Fibroblast of pulmonary artery (primary cell): ENCODE data around the gene SLC27A5.
A peak's percentile ranks its signal among the peaks of the same experiment; 100 is the strongest.

Experiments used
- DNase-seq: peaks from one replicate; pipeline ENCODE4 v3.0.0-alpha.2; 2010; ENCODE audit warnings: low read depth
- H3K4me3 ChIP-seq: replicated peaks from 2 replicates; pipeline ENCODE4 v1.5.1; 2011; ENCODE audit warnings: low read depth, mild to moderate bottlenecking, control low read depth, low read length, moderate library complexity
- CTCF ChIP-seq: IDR thresholded peaks from 2 replicates; pipeline ENCODE4 v1.5.1; 2011; ENCODE audit warnings: mild to moderate bottlenecking, control low read depth, low read length, inconsistent platforms; ENCODE audit errors: missing control alignments

Gene SLC27A5

GRCh38 chr19:58477130-58477529 is 34.7 kb downstream of the SLC27A5 start:
- DNase-seq: no peak
- H3K4me3 ChIP-seq: peak overlapping the region; percentile 70
- no peak for TF ChIP-seq CTCF

- no peak for TF ChIP-seq CTCF
- peak; percentile 23 for DNase-seq
- H3K4me3 ChIP-seq: peak overlapping the region; percentile 70
These were observed 35.2 kb downstream of the SLC27A5 start for GRCh38 chr19:58476498-58477015.

DNA sequence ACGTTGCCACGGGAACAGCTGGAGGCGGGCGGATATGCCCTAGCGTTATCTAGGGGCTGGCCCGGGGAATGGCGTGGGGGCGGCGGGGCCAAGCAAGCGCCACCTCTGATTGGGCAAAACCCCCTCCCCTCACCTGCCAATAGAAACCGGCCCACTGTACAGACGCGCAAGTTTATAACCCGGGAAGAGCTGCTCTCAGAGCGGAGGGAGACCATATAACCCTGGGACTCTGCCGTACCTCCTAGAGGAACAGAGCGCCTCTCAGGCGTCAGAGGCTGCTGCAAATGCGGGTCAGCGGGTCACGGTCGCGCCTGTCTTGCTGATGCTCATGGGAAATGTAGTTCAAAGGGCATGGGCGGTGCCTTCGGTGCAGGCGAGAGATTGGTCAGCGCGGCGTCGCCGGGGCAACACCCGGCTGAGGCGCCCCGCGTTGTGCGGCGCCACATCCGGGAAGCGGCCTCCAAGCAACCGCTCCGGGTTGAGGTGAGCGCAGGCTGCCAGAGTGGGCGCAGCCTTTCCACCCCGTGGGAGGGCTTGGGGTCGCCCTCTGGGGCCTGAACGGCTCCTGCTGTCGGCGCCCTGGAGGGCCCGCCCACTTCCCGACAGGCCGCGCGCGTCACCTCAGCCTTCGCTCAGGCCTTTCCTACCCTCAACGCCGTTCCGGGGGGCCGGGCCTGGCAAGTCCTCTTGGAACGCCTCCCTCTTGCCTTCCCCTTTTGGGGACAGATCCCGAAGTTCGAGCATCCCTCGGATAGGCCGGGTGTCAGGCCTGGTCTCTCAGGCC is 35.9 kb downstream of the SLC27A5 start, which contains the start of gene ZNF446:
Gene ZNF446 (plus strand): TSS at position 639 of the 784 bp plus-strand sequence. CDS start 867 bp downstream, outside the sequence.
- peak; percentile 98 for DNase-seq
- no peak for TF ChIP-seq CTCF
- H3K4me3 ChIP-seq: peak within 1 kb of the TSS; percentile 70

DNA sequence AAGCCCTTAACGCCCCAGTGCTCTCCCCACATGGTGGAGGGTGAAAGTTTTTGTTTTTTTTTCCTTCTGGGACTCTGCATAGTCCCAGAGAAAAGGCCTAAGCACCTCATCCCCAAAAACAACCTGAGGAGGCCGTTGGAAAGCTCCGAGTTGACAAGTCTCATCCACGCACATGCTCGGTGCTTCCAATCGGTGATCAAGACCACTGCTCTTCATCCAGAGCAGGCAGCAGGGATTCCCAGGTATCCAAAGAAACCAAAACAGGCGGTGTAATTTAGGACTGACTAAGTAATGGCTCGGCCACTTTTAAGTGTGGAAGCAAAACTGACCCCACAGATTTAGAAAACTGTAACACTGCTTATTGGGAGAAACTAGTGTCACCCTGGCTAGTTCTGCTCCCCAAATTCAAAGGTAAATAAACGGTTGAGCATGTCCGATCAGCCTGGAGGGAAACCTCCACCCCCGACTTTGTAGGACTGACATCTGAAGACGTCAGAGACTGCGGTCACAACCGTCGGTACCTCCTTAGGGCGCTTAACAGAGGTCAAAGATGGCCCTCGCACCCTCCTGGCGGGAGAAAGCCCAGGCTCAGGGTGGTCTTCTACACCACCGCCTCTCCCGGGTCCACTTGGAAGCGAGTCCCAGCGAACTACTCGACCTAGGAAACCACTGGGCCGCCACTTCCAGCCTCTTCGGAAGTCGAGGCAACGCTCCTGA is 36.6 kb downstream of the SLC27A5 start:
- TF ChIP-seq CTCF: no peak

GRCh38 chr19:58474291-58474996 is 37.3 kb downstream of the SLC27A5 start:
- DNase-seq: peak; percentile 31
- TF ChIP-seq CTCF: no peak
- no peak overlapping the region for H3K4me3 ChIP-seq

More for the DNA sequence above, 36.6 kb downstream of the SLC27A5 start:
- DNase-seq: no peak
- H3K4me3 ChIP-seq: peak overlapping the region; percentile 70

- no peak overlapping the region for H3K4me3 ChIP-seq
- no peak for DNase-seq
- TF ChIP-seq CTCF: no peak
These were observed 38.0 kb downstream of the SLC27A5 start for GRCh38 chr19:58473775-58474174.
